Limb (tissue), 2 donors: Measurements from ENCODE around the gene LAMA1.
"Not testable (repeated sequence)": the region's sequence is repeated elsewhere in the genome, so short reads cannot be mapped to it uniquely, and the experiment has no call there.

Source experiments
- DNase-seq, 2 donors: peaks; one replicate each; pipeline ENCODE4 v3.0.0-alpha.2; 2016; ENCODE audit errors: extremely low spot score in 2 of 2

LAMA1 gene

GRCh38 chr18:6949800-6950586, 167.6 kb downstream of the LAMA1 start:
- DNase-seq, result no peak

- no peak for DNase-seq
These were observed 169.1 kb downstream of the LAMA1 start for GRCh38 chr18:6948281-6949055.

- no peak for DNase-seq
These were observed 170.1 kb downstream of the LAMA1 start for GRCh38 chr18:6947338-6948030.

- no peak for DNase-seq
These were observed 174.5 kb downstream of the LAMA1 start for GRCh38 chr18:6943143-6943542.

GRCh38 chr18:6942742-6943141, 174.9 kb downstream of the LAMA1 start:
- DNase-seq, result no peak

GRCh38 chr18:6941996-6942395, 175.6 kb downstream of the LAMA1 start:
- no peak for DNase-seq

- no peak for DNase-seq
These were observed 177.1 kb downstream of the LAMA1 start for GRCh38 chr18:6940451-6940850.

GRCh38 chr18:6939972-6940371, 177.6 kb downstream of the LAMA1 start:
- DNase-seq, result peak in 1 of 2 donors; percentile 29

GRCh38 chr18:6938403-6938802, 179.2 kb downstream of the LAMA1 start:
- not testable (repeated sequence) for DNase-seq

- DNase-seq, result no peak
These were observed 179.6 kb downstream of the LAMA1 start for GRCh38 chr18:6938003-6938402.

GRCh38 chr18:6934859-6935258, 182.7 kb downstream of the LAMA1 start:
- no peak for DNase-seq

GRCh38 chr18:6929370-6930102, 188.1 kb downstream of the LAMA1 start:
- no peak for DNase-seq

GRCh38 chr18:6928359-6928758, 189.2 kb downstream of the LAMA1 start:
- DNase-seq, result no peak

- no peak for DNase-seq
These were observed 190.4 kb downstream of the LAMA1 start for GRCh38 chr18:6927153-6927552.

GRCh38 chr18:6923220-6923619, 194.4 kb downstream of the LAMA1 start:
- no peak for DNase-seq

- no peak for DNase-seq
These were observed 196.0 kb downstream of the LAMA1 start for GRCh38 chr18:6921571-6921970.

GRCh38 chr18:6920099-6920955, 197.3 kb downstream of the LAMA1 start:
- DNase-seq, result peak; percentile 63 to 80

GRCh38 chr18:6917072-6917471, 200.5 kb downstream of the LAMA1 start:
- DNase-seq, result no peak

GRCh38 chr18:6901286-6901926, 216.2 kb downstream of the LAMA1 start:
- DNase-seq, result no peak

GRCh38 chr18:6891788-6892187, 225.8 kb downstream of the LAMA1 start:
- no peak for DNase-seq
